HG03342 (cell line): Measurements from ENCODE around the gene LMO3.
"Not testable (repeated sequence)": the region's sequence is repeated elsewhere in the genome, so short reads cannot be mapped to it uniquely, and the experiment has no call there.

Experiments used
- ATAC-seq: cut with Tn5 transposase; IDR thresholded peaks from one replicate; pipeline ENCODE4 v1.9.1; 2021; ENCODE audit warnings: mild to moderate bottlenecking, moderate library complexity; ENCODE audit not compliant: unreplicated experiment

LMO3 gene

GRCh38 chr12:16553457-16553856, 52.5 kb downstream of the LMO3 start:
- no peak for ATAC-seq

- no peak for ATAC-seq
Measured at GRCh38 chr12:16552301-16552700, 53.7 kb downstream of the LMO3 start.

GRCh38 chr12:16545836-16546235, 60.1 kb downstream of the LMO3 start:
- no peak for ATAC-seq

- ATAC-seq = no peak
Measured at GRCh38 chr12:16542586-16542985, 63.4 kb downstream of the LMO3 start.

- ATAC-seq = not testable (repeated sequence)
Measured at GRCh38 chr12:16537652-16538051, 68.3 kb downstream of the LMO3 start.

GRCh38 chr12:16531621-16532020, 74.3 kb downstream of the LMO3 start:
- no peak for ATAC-seq

- ATAC-seq = no peak
Measured at GRCh38 chr12:16530268-16530850, 75.6 kb downstream of the LMO3 start.

- no peak for ATAC-seq
Measured at GRCh38 chr12:16526693-16527092, 79.3 kb downstream of the LMO3 start.

- ATAC-seq = no peak
Measured at GRCh38 chr12:16524378-16524777, 81.6 kb downstream of the LMO3 start.

GRCh38 chr12:16523951-16524331, 82.0 kb downstream of the LMO3 start:
- ATAC-seq = no peak

- no peak for ATAC-seq
Measured at GRCh38 chr12:16523284-16523950, 82.5 kb downstream of the LMO3 start.

- ATAC-seq = no peak
Measured at GRCh38 chr12:16520328-16520727, 85.6 kb downstream of the LMO3 start.

- no peak for ATAC-seq
Measured at GRCh38 chr12:16515666-16516065, 90.3 kb downstream of the LMO3 start.

- ATAC-seq = no peak
Measured at GRCh38 chr12:16513231-16513630, 92.7 kb downstream of the LMO3 start.

GRCh38 chr12:16509411-16509810, 96.6 kb downstream of the LMO3 start:
- ATAC-seq = no peak

- ATAC-seq = no peak
Measured at GRCh38 chr12:16506394-16506793, 99.6 kb downstream of the LMO3 start.

- no peak for ATAC-seq
Measured at GRCh38 chr12:16504200-16504599, 101.8 kb downstream of the LMO3 start.

- ATAC-seq = no peak
Measured at GRCh38 chr12:16499611-16500010, 106.4 kb downstream of the LMO3 start.
